Fibroblast of lung (primary cell): Measurements from ENCODE around the gene NMRK1. TPM values are rescaled to one million over a fixed set of nuclear protein-coding genes. Genes with fewer than 3 reads are reported as not detected.

Experiments used
- DNase-seq, 2 donors: peaks; one replicate each; pipeline versions ENCODE4 v3.0.0 to v3.0.0-alpha.2; 2010; ENCODE audit warnings: low read depth in 2 of 2
- H2AFZ ChIP-seq: 2 replicates; pipeline ENCODE4 v1.5.1; 2012; ENCODE audit warnings: low read length, control low read depth, inconsistent platforms
- H3K27ac ChIP-seq: 2 replicates; pipeline ENCODE4 v1.5.1; 2011; ENCODE audit warnings: low read length, control low read depth; ENCODE audit not compliant: insufficient read depth
- H3K27me3 ChIP-seq: 2 replicates; pipeline ENCODE4 v1.5.1; 2011; ENCODE audit warnings: mild to moderate bottlenecking, low read length; ENCODE audit not compliant: control insufficient read depth, insufficient read depth
- H3K36me3 ChIP-seq: 2 replicates; pipeline ENCODE4 v1.5.1; 2011; ENCODE audit warnings: low read length; ENCODE audit not compliant: control insufficient read depth, insufficient read depth
- H3K4me1 ChIP-seq: 2 replicates; pipeline ENCODE4 v1.5.1; 2011; ENCODE audit warnings: low read length; ENCODE audit not compliant: control insufficient read depth, insufficient read depth; ENCODE audit errors: extremely low read depth
- H3K4me2 ChIP-seq: 2 replicates; pipeline ENCODE4 v1.5.1; 2011; ENCODE audit warnings: low read length, control low read depth; ENCODE audit not compliant: insufficient read depth; ENCODE audit errors: extremely low read depth
- H3K4me3 ChIP-seq, 4 experiments: fragments of 200-600 bp in 1 of 4; sonication (generic) in 1 of 4; replicated peaks in 1 of 4; 2 replicates each; pipeline ENCODE4 v1.5.1; 2011 to 2016; ENCODE audit warnings: low read length in 4 of 4, low read depth in 3 of 4, mild to moderate bottlenecking in 3 of 4, control low read depth in 2 of 4, inconsistent platforms in 1 of 4, mixed read lengths in 1 of 4; ENCODE audit not compliant: insufficient read depth in 1 of 4; ENCODE audit errors: control extremely low read depth in 1 of 4
- H3K79me2 ChIP-seq: 2 replicates; pipeline ENCODE4 v1.5.1; 2012; ENCODE audit warnings: mild to moderate bottlenecking, low read length, inconsistent platforms; ENCODE audit not compliant: control insufficient read depth, insufficient read depth
- H3K9ac ChIP-seq: 2 replicates; pipeline ENCODE4 v1.5.1; 2011; ENCODE audit warnings: mild to moderate bottlenecking, low read length, control low read depth; ENCODE audit not compliant: insufficient read depth
- H3K9me3 ChIP-seq: 2 replicates; pipeline ENCODE4 v1.5.1; 2012; ENCODE audit warnings: low read depth, low read length; ENCODE audit not compliant: control insufficient read depth, insufficient read depth
- H4K20me1 ChIP-seq: 2 replicates; pipeline ENCODE4 v1.5.1; 2011; ENCODE audit warnings: low read length; ENCODE audit not compliant: control insufficient read depth, insufficient read depth; ENCODE audit errors: extremely low read depth
- CTCF ChIP-seq, 2 donors: IDR thresholded peaks in 1 of 2; conservative IDR thresholded peaks in 1 of 2; 1 replicate in 1 of 2; 2 replicates in 1 of 2; pipeline ENCODE4 v1.5.1; 2011 to 2012; ENCODE audit warnings: low read length in 2 of 2, control low read depth in 1 of 2, inconsistent platforms in 1 of 2, low read depth in 1 of 2, mild to moderate bottlenecking in 1 of 2
- EZH2 ChIP-seq: IDR thresholded peaks from 2 replicates; pipeline ENCODE4 v1.5.1; 2012; ENCODE audit warnings: low read length, control low read depth, mild to moderate bottlenecking; ENCODE audit errors: missing control alignments
- polyA plus RNA-seq, 2 donors: library from polyadenylated mRNA; depleted of rRNA in 1 of 2; stranded (reverse) in 1 of 2; unstranded in 1 of 2; fragments of >200 nt; gene quantifications; 2 replicates each; pipeline ENCODE4 v1.2.1, GENCODE V29; 2011 to 2012; ENCODE audit warnings: missing spikeins in 1 of 2
- total RNA-seq: library from RNA; depleted of rRNA; stranded (reverse); fragments of >200 nt; gene quantifications from 2 replicates; pipeline ENCODE4 v1.2.1, GENCODE V29; 2014

Gene NMRK1
- total and polyA plus RNA-seq, 2 donors (not counting 1 experiment from before 2014, with no cell fraction given): 19.4 to 33.9 TPM

GRCh38 chr9:75109210-75109839 lies 21.4 kb upstream of the NMRK1 start:
- peaks cover 15% of the 10 kb centered on the region for H3K79me2 ChIP-seq
- no peak overlapping the region for H3K4me3 ChIP-seq
- no peak overlapping the region for H3K4me2 ChIP-seq
- TF ChIP-seq EZH2: no peak
- no peak for TF ChIP-seq CTCF (conservative IDR thresholded peaks at IDR 0.05 in 1 of 2, IDR thresholded peaks at IDR 0.05 in 1 of 2; ENCODE audit: low read depth in 1 of 2, low read length in 2 of 2)
- DNase-seq: peak in 1 of 2 donors; percentile 30
- no peaks in the 10 kb centered on the region for H3K27me3 ChIP-seq
- H3K9ac ChIP-seq: no peak overlapping the region
- H4K20me1 ChIP-seq: no peaks in the 10 kb centered on the region
- H3K4me1 ChIP-seq: peaks cover 9% of the 10 kb centered on the region
- H3K36me3 ChIP-seq: no peaks in the 10 kb centered on the region
- H3K27ac ChIP-seq: peak overlapping the region; percentile 44
- H3K9me3 ChIP-seq: no peaks in the 10 kb centered on the region
- H2AFZ ChIP-seq: no peak overlapping the region

- peak overlapping the region; percentile 44 for H3K27ac ChIP-seq
- no peaks in the 10 kb centered on the region for H3K27me3 ChIP-seq
- H3K4me1 ChIP-seq: peaks cover 9% of the 10 kb centered on the region
- H4K20me1 ChIP-seq: no peaks in the 10 kb centered on the region
- peaks cover 15% of the 10 kb centered on the region for H3K79me2 ChIP-seq
- no peaks in the 10 kb centered on the region for H3K36me3 ChIP-seq
- peak overlapping the region; percentile 37 for H3K4me2 ChIP-seq
- peak overlapping the region; percentile 13 for H2AFZ ChIP-seq
- DNase-seq: peak; percentile 56 to 69
- no peak for TF ChIP-seq CTCF (conservative IDR thresholded peaks at IDR 0.05 in 1 of 2, IDR thresholded peaks at IDR 0.05 in 1 of 2; ENCODE audit: low read depth in 1 of 2, low read length in 2 of 2)
- no peak for TF ChIP-seq EZH2
- H3K9ac ChIP-seq: no peak overlapping the region
- no peak overlapping the region for H3K4me3 ChIP-seq
- no peaks in the 10 kb centered on the region for H3K9me3 ChIP-seq
Measured at GRCh38 chr9:75108571-75108970, 20.6 kb upstream of the NMRK1 start.

GRCh38 chr9:75106857-75107256 lies 18.9 kb upstream of the NMRK1 start:
- Histone ChIP-seq H3K9ac (no peak overlapping the region), H3K27ac (peak overlapping the region; percentile 53), H2AFZ (no peak overlapping the region), H3K79me2 (peaks cover 18% of the 10 kb centered on the region), H3K4me1 (peaks cover 9% of the 10 kb centered on the region), H3K36me3 (no peaks in the 10 kb centered on the region), H3K9me3 (no peaks in the 10 kb centered on the region), H4K20me1 (no peaks in the 10 kb centered on the region), H3K27me3 (no peaks in the 10 kb centered on the region), H3K4me3 (no peak overlapping the region), H3K4me2 (peak overlapping the region; percentile 60)
- TF ChIP-seq EZH2 (no peak), CTCF (conservative IDR thresholded peaks at IDR 0.05 in 1 of 2, IDR thresholded peaks at IDR 0.05 in 1 of 2; ENCODE audit: low read depth in 1 of 2, low read length in 2 of 2) (no peak)
- peak in 1 of 2 donors; percentile 87 for DNase-seq
